ENCODE data around the gene NRXN3. TPM values are rescaled to one million over a fixed set of nuclear protein-coding genes. Genes with fewer than 3 reads are reported as not detected.

NRXN3 gene
- total and polyA plus RNA-seq, 2 experiments from 2014 or later, result 5.7 to 7.1 TPM

- no peaks in the 10 kb centered on the region for H3K9me3 ChIP-seq (ENCODE audit: low read depth)
- H3K79me2 ChIP-seq, result no peaks in the 10 kb centered on the region
- H3K9me2 ChIP-seq (replicated peaks; ENCODE audit: insufficient read depth), result no peaks in the 10 kb centered on the region
- no peaks in the 10 kb centered on the region for H4K20me1 ChIP-seq (ENCODE audit: insufficient read depth, poor library complexity, severe bottlenecking)
- no peak for DNase-seq (ENCODE audit: low spot score)
- no peaks in the 10 kb centered on the region for H3K4me1 ChIP-seq (ENCODE audit: insufficient read depth)
- H3K27ac ChIP-seq, result no peak overlapping the region
- H2AFZ ChIP-seq, result no peak overlapping the region
- WGBS (ENCODE audit: low lambda C conversion rate, missing lambda C conversion rate), result 78% methylated on average over 4 of the region's 4 CpGs
- TF ChIP-seq EZH2phosphoT487 (IDR thresholded peaks at IDR 0.05; ENCODE audit: low read depth, severe bottlenecking, unreplicated experiment) (no peak), EZH2 (IDR thresholded peaks at IDR 0.05; ENCODE audit: borderline replicate concordance) (no peak), CTCF (IDR thresholded peaks at IDR 0.05; ENCODE audit: poor library complexity) (no peak)
- H3K4me2 ChIP-seq, result no peak overlapping the region
- H3K27me3 ChIP-seq, result no peaks in the 10 kb centered on the region
- no peak overlapping the region for H3K4me3 ChIP-seq
- no peaks in the 10 kb centered on the region for H3K36me3 ChIP-seq (replicated peaks; ENCODE audit: insufficient read depth, low read depth)
Observed at GRCh38 chr14:78501909-78502308, 331.7 kb downstream of the NRXN3 start.

- Histone ChIP-seq H3K4me3 (no peak overlapping the region), H3K79me2 (no peaks in the 10 kb centered on the region), H3K4me1 (ENCODE audit: insufficient read depth) (no peaks in the 10 kb centered on the region), H2AFZ (no peak overlapping the region), H3K9me2 (replicated peaks; ENCODE audit: insufficient read depth) (no peaks in the 10 kb centered on the region), H3K9me3 (ENCODE audit: low read depth) (no peaks in the 10 kb centered on the region), H4K20me1 (ENCODE audit: insufficient read depth, poor library complexity, severe bottlenecking) (no peaks in the 10 kb centered on the region), H3K27me3 (no peaks in the 10 kb centered on the region), H3K36me3 (replicated peaks; ENCODE audit: insufficient read depth, low read depth) (no peaks in the 10 kb centered on the region), H3K27ac (no peak overlapping the region), H3K4me2 (no peak overlapping the region)
- WGBS (ENCODE audit: low lambda C conversion rate, missing lambda C conversion rate), result 90% methylated on average over 4 of the region's 4 CpGs
- DNase-seq (ENCODE audit: low spot score), result no peak
- TF ChIP-seq EZH2 (IDR thresholded peaks at IDR 0.05; ENCODE audit: borderline replicate concordance) (no peak), CTCF (IDR thresholded peaks at IDR 0.05; ENCODE audit: poor library complexity) (no peak), EZH2phosphoT487 (IDR thresholded peaks at IDR 0.05; ENCODE audit: low read depth, severe bottlenecking, unreplicated experiment) (no peak)
Observed at GRCh38 chr14:78508023-78508422, 337.9 kb downstream of the NRXN3 start.

GRCh38 chr14:78509516-78509915 is 339.3 kb downstream of the NRXN3 start:
- Histone ChIP-seq H3K27ac (no peak overlapping the region), H3K9me3 (ENCODE audit: low read depth) (no peaks in the 10 kb centered on the region), H4K20me1 (ENCODE audit: insufficient read depth, poor library complexity, severe bottlenecking) (no peaks in the 10 kb centered on the region), H3K36me3 (replicated peaks; ENCODE audit: insufficient read depth, low read depth) (no peaks in the 10 kb centered on the region), H3K79me2 (no peaks in the 10 kb centered on the region), H3K4me2 (no peak overlapping the region), H3K27me3 (no peaks in the 10 kb centered on the region), H2AFZ (no peak overlapping the region), H3K4me1 (ENCODE audit: insufficient read depth) (no peaks in the 10 kb centered on the region), H3K9me2 (replicated peaks; ENCODE audit: insufficient read depth) (no peaks in the 10 kb centered on the region), H3K4me3 (no peak overlapping the region)
- WGBS (ENCODE audit: low lambda C conversion rate, missing lambda C conversion rate), result 56% methylated on average over 2 of the region's 2 CpGs
- DNase-seq (ENCODE audit: low spot score), result peak; percentile 7
- TF ChIP-seq EZH2phosphoT487 (IDR thresholded peaks at IDR 0.05; ENCODE audit: low read depth, severe bottlenecking, unreplicated experiment) (no peak), CTCF (IDR thresholded peaks at IDR 0.05; ENCODE audit: poor library complexity) (no peak), EZH2 (IDR thresholded peaks at IDR 0.05; ENCODE audit: borderline replicate concordance) (no peak)

- Histone ChIP-seq H4K20me1 (ENCODE audit: insufficient read depth, poor library complexity, severe bottlenecking) (no peaks in the 10 kb centered on the region), H3K79me2 (no peaks in the 10 kb centered on the region), H3K4me3 (no peak overlapping the region), H3K9me2 (replicated peaks; ENCODE audit: insufficient read depth) (no peaks in the 10 kb centered on the region), H3K4me2 (no peak overlapping the region), H3K27ac (no peak overlapping the region), H2AFZ (no peak overlapping the region), H3K9me3 (ENCODE audit: low read depth) (no peaks in the 10 kb centered on the region), H3K36me3 (replicated peaks; ENCODE audit: insufficient read depth, low read depth) (no peaks in the 10 kb centered on the region), H3K27me3 (no peaks in the 10 kb centered on the region), H3K4me1 (ENCODE audit: insufficient read depth) (no peaks in the 10 kb centered on the region)
- no peak for DNase-seq (ENCODE audit: low spot score)
- TF ChIP-seq CTCF (IDR thresholded peaks at IDR 0.05; ENCODE audit: poor library complexity) (no peak), EZH2 (IDR thresholded peaks at IDR 0.05; ENCODE audit: borderline replicate concordance) (no peak), EZH2phosphoT487 (IDR thresholded peaks at IDR 0.05; ENCODE audit: low read depth, severe bottlenecking, unreplicated experiment) (no peak)
- WGBS (ENCODE audit: low lambda C conversion rate, missing lambda C conversion rate), result 71% methylated on average over 2 of the region's 2 CpGs
Observed at GRCh38 chr14:78512021-78512420, 341.8 kb downstream of the NRXN3 start.
